Glutamatergic neuron (in vitro differentiated cells): ENCODE data around the gene SRGAP1. TPM values are rescaled to one million over a fixed set of nuclear protein-coding genes. Genes with fewer than 3 reads are reported as not detected.

Experiments
- DNase-seq: peaks from one replicate; pipeline ENCODE4 v3.0.0; 2022
- H3K27ac Mint-ChIP-seq: one replicate; pipeline ENCODE4 v1.8.0; 2020; ENCODE audit warnings: mild to moderate bottlenecking, mixed read lengths, inconsistent platforms; ENCODE audit not compliant: unreplicated experiment
- H3K27me3 Mint-ChIP-seq: one replicate; pipeline ENCODE4 v1.8.0; 2020; ENCODE audit warnings: mild to moderate bottlenecking, moderate library complexity, mixed read lengths, inconsistent platforms; ENCODE audit not compliant: unreplicated experiment
- H3K36me3 Mint-ChIP-seq: one replicate; pipeline ENCODE4 v1.8.0; 2020; ENCODE audit warnings: mild to moderate bottlenecking, mixed read lengths, inconsistent platforms; ENCODE audit not compliant: unreplicated experiment
- H3K4me1 Mint-ChIP-seq: one replicate; pipeline ENCODE4 v1.8.0; 2020; ENCODE audit warnings: mild to moderate bottlenecking, low read depth, mixed read lengths, inconsistent platforms; ENCODE audit not compliant: unreplicated experiment
- H3K4me3 Mint-ChIP-seq: one replicate; pipeline ENCODE4 v1.8.0; 2020; ENCODE audit warnings: mild to moderate bottlenecking, mixed read lengths, inconsistent platforms; ENCODE audit not compliant: unreplicated experiment
- H3K9me3 Mint-ChIP-seq: one replicate; pipeline ENCODE4 v1.8.0; 2020; ENCODE audit warnings: mild to moderate bottlenecking, moderate library complexity, mixed read lengths, inconsistent platforms; ENCODE audit not compliant: unreplicated experiment
- total RNA-seq: library from RNA; stranded (reverse); fragmentation: NEBNext Ultra II Directional; extraction: Animal tissue kit (Norgen Biotek cat#: 25700); gene quantifications from one replicate; pipeline ENCODE4 v1.2.1, GENCODE V29; 2021; ENCODE audit not compliant: unreplicated experiment
- TF ChIP-seq, protein P1 (sequence below): fragments of 200-600 bp; sonication (generic); IDR thresholded peaks from one replicate; pipeline ENCODE4 v1.5.0; 2021; ENCODE audit not compliant: partially characterized antibody, unreplicated experiment

SRGAP1 gene
- total RNA-seq, 1 donor from 2014 or later, result 52.0 TPM

DNA sequence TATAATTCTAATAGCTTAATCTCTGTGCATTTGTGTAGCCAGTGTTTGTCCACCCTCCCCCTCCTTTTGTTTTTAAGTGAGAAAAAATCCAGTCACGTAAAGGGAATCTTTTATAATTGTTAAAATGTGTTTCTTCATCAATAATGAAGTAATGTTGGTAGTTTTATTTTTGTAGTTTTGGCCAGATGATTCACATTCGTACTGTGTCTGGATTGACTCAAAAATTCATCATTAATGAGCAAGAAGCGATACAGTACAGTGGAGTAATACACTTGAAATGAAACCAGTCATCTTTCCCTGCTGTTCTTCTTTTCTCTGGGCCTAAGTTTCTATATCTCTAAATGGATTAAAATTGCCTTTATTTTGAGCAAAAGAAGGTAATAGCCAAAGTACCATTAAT, 86.5 kb downstream of the SRGAP1 start:
- Mint-ChIP-seq H3K9me3 (peaks cover 2% of the 10 kb centered on the region), H3K4me1 (peaks cover 19% of the 10 kb centered on the region), H3K27ac (peak overlapping the region; percentile 65), H3K27me3 (no peaks in the 10 kb centered on the region), H3K36me3 (no peaks in the 10 kb centered on the region), H3K4me3 (no peak overlapping the region)
- TF ChIP-seq, protein P1, sequence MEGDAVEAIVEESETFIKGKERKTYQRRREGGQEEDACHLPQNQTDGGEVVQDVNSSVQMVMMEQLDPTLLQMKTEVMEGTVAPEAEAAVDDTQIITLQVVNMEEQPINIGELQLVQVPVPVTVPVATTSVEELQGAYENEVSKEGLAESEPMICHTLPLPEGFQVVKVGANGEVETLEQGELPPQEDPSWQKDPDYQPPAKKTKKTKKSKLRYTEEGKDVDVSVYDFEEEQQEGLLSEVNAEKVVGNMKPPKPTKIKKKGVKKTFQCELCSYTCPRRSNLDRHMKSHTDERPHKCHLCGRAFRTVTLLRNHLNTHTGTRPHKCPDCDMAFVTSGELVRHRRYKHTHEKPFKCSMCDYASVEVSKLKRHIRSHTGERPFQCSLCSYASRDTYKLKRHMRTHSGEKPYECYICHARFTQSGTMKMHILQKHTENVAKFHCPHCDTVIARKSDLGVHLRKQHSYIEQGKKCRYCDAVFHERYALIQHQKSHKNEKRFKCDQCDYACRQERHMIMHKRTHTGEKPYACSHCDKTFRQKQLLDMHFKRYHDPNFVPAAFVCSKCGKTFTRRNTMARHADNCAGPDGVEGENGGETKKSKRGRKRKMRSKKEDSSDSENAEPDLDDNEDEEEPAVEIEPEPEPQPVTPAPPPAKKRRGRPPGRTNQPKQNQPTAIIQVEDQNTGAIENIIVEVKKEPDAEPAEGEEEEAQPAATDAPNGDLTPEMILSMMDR, result no peak
- no peak for DNase-seq

DNA sequence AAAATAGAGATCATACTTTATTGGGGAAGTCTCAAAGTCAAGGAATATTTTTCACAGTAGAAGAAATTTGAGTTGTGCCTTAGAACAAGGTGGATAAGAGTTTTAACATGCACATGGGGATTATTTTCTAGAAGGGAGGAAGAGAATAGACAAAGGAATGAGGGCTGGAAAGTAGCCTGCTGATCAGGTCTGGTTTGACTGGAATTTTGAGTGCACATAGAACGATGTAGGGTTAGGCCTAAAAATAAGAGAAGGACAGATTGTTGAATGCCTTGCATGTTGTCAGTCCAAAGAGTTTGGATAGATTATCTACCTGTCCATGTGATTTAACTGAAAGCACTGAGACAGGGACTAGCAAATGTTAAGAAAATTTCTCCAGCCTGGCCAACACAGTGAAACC, 87.2 kb downstream of the SRGAP1 start:
- no peak overlapping the region for H3K4me3 Mint-ChIP-seq
- no peaks in the 10 kb centered on the region for H3K27me3 Mint-ChIP-seq

DNA sequence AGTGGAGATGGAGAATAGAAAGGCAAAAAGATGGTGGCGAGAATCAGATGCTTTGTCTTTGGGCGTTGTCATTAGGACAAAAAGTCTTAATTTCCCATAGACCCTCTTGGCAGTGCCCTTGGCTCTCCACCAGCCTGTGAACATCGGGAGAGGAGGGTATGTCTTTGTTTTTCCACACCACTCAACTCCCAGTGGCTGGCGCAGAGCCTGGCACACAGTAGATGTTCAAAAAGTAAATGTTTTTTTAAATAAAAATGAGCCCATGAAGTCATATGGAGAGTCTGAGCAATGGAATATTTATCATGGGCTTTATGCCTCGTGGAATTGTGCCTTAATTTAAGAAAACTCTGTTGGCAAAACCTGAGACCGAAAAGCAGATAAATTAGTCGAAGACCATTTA, 90.4 kb downstream of the SRGAP1 start:
- H3K9me3 Mint-ChIP-seq, result peaks cover 3% of the 10 kb centered on the region
- H3K4me1 Mint-ChIP-seq, result peaks cover 40% of the 10 kb centered on the region
- DNase-seq, result no peak
- H3K4me3 Mint-ChIP-seq, result no peak overlapping the region
- H3K27me3 Mint-ChIP-seq, result no peaks in the 10 kb centered on the region
- no peak overlapping the region for H3K27ac Mint-ChIP-seq
- no peaks in the 10 kb centered on the region for H3K36me3 Mint-ChIP-seq
- TF ChIP-seq, protein P1, result no peak

More for the DNA sequence above, 87.2 kb downstream of the SRGAP1 start:
- H3K27ac Mint-ChIP-seq, result no peak overlapping the region
- TF ChIP-seq, protein P1, result no peak
- no peaks in the 10 kb centered on the region for H3K36me3 Mint-ChIP-seq
- H3K4me1 Mint-ChIP-seq, result peaks cover 19% of the 10 kb centered on the region
- DNase-seq, result no peak
- H3K9me3 Mint-ChIP-seq, result peaks cover 2% of the 10 kb centered on the region

DNA sequence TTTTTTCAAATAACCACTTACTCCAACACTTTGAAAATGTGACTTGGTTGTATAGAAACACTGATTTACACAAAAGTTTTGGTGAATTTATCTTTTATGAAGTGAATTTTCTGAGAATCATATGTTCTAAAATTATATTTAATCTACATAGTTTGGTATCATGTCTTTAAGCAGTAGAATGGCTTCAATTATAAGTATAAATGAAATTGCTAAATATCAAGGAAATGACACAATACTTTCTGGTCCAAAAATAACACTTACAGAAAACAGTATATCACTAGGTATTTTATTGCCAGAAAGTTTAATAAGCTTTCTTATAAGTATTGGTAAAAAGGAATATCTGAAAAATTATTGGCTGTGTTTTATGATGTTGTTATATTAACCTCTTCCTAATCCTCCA, 90.9 kb downstream of the SRGAP1 start:
- Mint-ChIP-seq H3K9me3 (peaks cover 6% of the 10 kb centered on the region), H3K27me3 (no peaks in the 10 kb centered on the region), H3K36me3 (no peaks in the 10 kb centered on the region), H3K4me3 (no peak overlapping the region), H3K4me1 (peaks cover 43% of the 10 kb centered on the region), H3K27ac (no peak overlapping the region)
- TF ChIP-seq, protein P1, result no peak
- DNase-seq, result no peak

DNA sequence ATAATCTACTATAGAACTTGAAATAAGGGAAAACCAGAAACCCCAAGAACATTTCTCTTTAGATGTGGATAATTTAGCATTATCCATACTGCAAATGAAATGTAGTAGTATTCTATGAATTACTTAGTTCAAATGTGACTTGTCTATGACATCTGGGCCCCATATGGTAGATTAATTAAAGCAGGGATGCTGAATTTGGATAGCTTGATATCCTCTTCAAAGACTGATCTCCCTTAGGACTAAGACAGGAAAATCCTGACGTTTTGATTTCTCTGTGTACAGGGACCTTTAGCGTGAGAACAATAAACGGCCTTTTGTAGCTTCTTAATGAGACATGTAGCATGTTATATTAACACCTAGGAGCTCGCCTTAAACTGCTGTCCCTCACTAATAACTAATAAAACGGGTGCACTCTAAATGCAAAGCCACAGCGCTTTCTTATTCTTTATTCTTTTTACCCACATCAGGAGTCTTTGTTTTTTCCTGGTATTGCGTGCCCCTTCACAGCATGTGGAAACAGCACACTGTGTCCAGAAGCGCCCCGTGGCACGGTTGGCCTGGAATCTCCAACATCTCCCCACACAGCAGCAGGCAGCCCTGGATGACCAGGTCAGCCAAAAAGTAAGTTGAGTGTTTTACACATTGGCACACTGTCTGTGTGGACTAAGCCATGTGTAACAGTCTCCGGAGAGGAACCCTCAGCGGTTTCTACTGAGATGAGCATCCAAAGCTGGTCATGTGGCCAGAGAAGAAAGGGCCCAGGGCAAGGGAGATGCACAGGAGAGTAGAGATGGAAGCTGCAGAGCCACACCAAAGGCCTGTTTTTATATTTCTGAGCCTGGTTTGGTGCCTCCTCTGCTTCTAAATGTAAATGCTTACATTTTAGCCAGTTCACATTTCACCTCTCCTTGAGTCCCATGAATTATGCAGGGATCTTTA, 93.1 kb downstream of the SRGAP1 start:
- H3K4me3 Mint-ChIP-seq, result peak overlapping the region; percentile 37
- peaks cover 50% of the 10 kb centered on the region for H3K4me1 Mint-ChIP-seq
- H3K27me3 Mint-ChIP-seq, result no peaks in the 10 kb centered on the region
- TF ChIP-seq, protein P1, result no peak
- DNase-seq, result no peak
- H3K36me3 Mint-ChIP-seq, result no peaks in the 10 kb centered on the region
- H3K9me3 Mint-ChIP-seq, result peaks cover 8% of the 10 kb centered on the region
- H3K27ac Mint-ChIP-seq, result peak overlapping the region; percentile 90
